ENCODE measurements around the gene RASL10A.

RASL10A gene

DNA sequence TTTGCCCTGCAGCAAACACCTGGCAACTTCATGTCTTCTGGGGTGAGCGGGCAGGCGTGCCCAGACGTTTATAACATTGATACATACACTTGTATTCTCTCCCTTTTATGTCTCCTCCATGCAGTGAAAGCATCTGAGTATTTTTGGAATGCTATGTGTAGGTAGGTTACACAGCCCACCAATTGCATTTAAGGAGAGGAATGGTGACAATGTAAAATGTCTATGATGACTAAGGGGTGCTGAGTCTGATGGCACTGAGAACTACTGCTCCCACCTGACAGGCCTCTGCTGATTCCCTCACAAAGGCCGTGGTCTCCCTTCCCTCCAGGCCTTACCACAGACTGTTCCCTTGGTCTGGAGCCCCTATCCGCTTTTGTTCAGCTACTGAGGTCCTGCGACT, 22.9 kb upstream of the RASL10A start:
- DNase-seq (ENCODE audit: low read depth): no peak

GRCh38 chr22:29337631-29338284, 22.3 kb upstream of the RASL10A start:
- no peak for DNase-seq (ENCODE audit: low read depth)

DNA sequence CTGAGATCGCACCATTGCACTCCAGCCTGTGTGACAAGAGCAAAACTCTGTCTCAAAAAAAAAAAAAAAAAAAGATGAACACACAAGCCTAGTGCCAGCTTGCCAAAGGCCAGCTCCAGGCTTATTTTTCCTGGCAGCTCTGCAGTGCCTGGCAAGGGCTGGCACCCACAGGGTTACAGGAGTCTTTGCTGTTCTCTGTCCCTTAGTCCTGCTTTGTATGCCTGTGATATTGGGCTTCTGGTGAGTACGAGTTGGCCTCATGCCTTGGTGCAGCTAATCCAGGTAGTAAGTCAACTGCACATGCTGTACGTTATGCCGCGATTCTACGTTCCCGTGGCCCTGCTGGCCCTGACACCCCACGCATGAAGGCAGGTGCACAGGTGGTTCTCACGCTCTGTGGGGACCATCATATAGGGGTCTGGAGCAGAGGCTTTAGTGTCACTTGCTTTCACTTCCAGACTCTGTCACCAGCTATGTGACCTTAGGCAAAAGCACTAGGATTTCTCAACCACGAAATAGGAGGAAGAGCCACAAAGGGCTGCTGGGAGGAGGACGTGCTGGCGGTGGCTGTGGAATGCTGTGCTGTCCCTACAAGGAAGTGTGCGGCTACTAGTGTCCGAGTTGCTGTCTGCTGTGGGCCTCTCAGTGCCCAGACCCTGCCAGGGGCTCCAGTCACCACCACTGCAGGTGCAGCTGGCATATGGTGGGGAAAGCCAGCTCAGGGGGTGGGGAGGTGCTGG, 21.4 kb upstream of the RASL10A start:
- DNase-seq (ENCODE audit: low read depth): no peak

DNA sequence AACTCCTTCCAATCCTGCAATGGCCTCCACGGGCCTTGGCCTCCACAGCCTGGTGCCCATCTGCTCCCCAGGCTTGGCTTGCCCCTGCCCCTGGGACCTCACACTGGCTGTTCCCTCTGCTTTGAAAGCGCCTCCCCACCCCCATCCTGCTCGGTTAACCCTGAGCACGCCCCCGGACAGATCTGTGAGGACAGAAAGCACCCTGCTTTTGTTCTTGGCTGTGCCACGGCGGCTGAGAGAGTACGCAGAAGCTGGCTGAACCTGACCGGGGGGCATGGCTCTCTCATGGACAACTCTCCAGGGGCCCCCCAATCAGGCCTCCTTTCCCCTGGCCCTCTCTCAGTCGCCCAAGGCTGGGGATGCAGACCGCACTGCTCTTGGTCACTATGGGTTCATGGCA, 20.2 kb upstream of the RASL10A start:
- DNase-seq (ENCODE audit: low read depth): no peak

DNA sequence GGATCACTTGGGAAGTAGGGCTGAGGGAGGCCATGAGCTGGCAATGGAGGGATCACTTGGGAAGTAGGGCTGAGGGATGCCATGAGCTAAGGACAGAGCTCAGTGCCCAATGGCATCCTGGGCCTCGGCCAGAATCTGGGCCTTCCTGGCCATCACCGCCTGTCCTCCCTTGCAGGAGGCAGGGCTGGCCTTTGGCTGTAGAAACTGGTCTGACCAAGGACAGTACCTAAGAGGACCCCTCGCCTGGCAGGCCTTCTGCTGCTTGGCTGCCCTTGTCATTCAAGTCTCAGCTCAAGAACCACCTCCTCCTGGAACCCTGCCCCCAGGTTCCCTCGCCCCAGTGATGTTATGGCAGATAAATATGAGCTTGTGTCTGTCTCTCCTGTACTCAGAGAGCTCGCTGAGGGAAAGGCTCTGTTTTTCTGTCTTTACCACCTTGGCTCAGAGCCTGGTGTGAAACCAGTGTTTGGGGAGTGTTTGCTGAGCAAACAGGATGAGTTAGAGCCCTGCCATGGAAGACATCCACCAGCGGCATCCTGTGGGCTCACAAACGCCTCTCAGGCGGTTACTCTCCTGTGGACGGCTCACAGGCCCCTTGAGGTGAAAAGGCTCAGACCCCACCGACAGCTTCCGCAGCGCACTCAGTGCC, 19.3 kb upstream of the RASL10A start:
- no peak for DNase-seq (ENCODE audit: low read depth)

GRCh38 chr22:29334148-29334547, 18.7 kb upstream of the RASL10A start:
- DNase-seq (ENCODE audit: low read depth): no peak

DNA sequence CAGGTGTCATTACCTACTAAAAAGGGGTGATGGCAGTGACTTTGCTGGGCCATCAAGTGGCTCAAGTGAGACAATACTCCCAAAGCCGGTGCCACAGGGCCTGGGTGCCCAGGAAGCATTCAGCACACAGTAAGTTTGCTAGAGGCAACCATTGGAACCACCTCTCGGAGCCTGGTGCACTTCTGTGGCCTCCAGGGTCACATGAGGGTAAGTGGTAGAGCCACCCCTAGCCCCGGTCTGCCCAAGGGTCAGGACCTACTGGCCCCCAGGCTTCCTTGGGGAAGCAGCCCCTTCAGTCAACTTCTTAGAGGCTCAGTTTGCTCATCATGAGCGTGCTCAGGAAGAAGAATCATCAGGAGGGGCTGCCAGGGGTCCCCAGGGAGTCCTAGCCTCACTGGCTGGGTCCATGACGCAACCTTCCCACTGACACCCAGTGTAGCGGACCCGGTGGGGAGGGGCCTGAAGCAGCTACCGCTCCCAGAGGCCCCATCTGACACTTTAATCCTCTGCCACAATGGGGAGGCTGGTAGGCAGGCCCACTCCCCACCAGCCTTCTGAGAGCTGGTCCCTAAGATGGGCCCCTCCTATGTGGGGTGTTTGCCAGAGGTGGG, 17.5 kb upstream of the RASL10A start:
- no peak for DNase-seq (ENCODE audit: low read depth)

- DNase-seq (ENCODE audit: low read depth): no peak
These were observed 16.3 kb upstream of the RASL10A start for GRCh38 chr22:29331658-29332300.

GRCh38 chr22:29331213-29331612, 15.7 kb upstream of the RASL10A start:
- DNase-seq (ENCODE audit: low read depth): no peak

GRCh38 chr22:29330753-29331152, 15.3 kb upstream of the RASL10A start:
- no peak for DNase-seq (ENCODE audit: low read depth)

- DNase-seq (ENCODE audit: low read depth): no peak
These were observed 14.8 kb upstream of the RASL10A start for GRCh38 chr22:29330291-29330690.

- no peak for DNase-seq (ENCODE audit: low read depth)
These were observed 14.1 kb upstream of the RASL10A start for GRCh38 chr22:29329581-29329980.

DNA sequence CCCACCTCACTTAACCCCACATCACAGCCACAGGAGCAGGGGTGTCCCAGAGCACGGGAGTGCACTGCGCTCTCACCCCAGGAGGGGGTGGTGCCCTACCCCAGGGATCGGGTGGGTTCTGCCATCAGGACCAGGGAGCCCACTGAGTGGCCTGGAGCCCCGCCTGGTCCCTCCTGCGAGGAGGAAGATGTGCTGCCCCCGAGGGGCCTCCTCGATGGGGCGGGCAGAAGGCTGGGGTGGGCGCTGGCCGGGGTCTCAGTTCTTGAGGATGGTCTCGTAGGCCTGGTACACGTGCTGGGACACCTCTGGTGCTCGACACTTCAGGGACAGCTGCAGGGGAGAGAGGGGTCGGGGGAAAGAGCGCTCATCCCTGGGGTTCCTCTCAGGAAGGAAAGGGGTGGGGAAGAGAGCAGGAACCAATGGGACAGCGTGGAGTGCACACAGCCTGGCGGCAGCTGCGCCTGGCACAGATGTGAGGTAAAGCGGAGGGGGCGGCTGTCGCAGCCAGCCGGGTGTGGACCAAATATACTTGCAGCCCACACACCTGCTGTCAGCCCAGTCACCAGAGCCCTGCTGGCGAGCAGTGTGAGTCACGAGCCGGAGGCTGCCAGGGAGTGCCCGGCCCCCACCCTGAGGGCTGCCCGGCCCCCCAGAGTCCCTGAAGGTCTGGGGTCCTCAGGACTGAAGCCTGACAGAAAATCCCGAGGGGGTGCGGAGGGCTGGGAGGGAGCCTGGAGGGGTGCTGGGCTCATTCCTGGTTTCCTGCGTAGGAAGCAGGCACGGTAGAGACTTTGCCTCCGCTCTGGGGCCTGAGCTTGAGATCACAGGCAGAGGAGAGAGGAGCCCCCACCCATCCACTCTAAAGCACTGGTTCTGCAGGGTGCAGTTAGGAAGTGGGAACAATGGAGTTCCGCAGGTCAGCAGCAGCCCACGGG, 13.3 kb upstream of the RASL10A start:
- no peak for DNase-seq (ENCODE audit: low read depth)

DNA sequence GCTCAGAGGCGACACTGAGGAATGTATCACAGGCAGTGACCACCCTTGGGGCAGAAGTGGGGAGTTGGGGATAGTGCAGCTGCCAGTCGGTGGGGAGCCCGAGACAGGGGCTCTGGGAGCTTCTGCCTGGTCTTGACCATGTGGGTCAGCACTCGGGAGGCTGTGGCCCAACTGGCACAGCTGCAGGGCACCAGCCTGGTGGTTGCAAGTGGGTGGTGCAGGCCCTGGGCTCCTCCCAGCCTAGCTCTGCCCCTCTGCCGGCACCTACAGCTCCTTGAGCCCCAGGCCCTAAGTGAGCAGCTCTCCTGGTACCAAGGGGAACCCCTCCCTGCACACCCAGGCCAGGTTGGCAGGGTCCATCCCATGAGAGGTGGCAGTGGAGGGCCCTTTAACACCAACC, 12.6 kb upstream of the RASL10A start:
- DNase-seq (ENCODE audit: low read depth): no peak

DNA sequence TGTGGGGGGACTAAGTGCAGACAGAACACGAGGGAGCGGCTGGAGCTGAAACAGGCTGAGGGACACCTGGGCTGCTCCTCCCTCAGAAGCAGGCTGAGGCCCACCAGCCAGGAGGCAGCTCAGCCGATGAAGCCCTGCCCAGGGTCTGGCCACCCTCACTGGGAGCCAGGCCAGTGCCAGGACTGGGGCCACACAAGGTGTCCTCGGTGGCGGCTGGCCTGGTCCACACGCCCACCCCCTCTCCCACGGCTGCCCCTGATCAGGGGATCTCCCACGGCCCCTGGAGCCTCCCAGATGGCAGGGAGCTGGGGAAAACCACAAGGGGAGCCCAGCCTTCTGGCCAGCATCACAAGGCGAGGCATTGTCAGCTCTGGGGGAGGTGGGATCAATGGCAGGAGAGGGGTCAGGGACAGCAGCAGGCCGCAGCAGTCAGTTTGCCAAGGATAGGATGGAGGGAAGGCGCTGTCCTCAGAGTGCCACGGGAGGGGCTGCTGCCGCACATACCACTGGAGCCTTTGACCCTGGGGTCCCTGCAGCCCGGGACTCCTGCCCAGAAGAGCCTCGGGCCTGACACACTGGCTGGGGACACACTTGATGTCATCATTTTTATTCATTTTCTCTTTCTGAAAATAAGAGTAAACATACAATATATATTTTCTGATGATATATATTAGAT, 11.7 kb upstream of the RASL10A start:
- no peak for DNase-seq (ENCODE audit: low read depth)

DNA sequence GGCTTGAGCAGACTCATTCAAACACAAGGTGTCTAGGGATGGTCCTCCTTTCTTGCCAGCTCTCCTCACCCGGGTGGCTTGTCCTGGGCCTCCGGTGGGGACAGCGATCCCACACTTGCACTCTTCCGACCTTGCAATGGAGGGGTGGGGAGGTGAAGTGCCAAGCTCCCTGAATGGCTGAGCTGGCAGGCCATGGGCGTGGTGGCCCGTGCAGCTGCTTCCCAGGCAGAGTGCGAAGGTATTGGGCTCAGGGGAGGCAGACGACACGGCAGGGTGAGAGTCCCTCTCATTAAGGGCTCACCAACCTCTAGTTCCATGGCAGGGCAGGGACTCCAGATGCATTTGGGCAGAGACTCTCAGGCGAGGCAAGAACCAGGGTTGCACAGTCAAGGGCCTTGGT, 11.0 kb upstream of the RASL10A start:
- DNase-seq (ENCODE audit: low read depth): no peak

DNA sequence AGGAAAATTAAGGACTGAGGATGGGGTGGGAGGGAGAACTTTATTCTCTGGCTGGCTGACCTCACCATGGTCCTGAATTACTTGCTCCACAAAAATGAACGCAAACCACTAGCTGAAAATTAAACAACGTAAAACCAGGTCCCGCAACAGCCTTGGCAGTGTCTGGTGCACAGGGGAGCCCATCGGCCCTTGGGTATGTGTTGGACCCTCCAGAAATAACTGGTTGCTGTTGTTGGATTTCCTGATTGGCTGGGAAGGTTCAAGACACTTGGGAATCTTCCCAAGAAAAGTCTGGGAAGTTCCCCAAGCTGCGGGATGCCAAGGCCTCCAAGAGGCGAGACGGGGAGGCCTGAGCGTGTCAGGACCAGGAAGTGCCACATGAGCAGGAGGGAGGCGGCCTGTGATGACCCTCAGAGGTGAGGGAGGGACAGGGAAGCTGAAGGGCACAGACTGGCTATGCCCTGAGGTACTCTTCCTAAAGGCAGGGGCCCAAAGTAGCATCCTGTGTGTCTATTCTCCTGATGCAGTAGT, 10.4 kb upstream of the RASL10A start:
- DNase-seq (ENCODE audit: low read depth): no peak

- DNase-seq (ENCODE audit: low read depth): no peak
These were observed 9.9 kb upstream of the RASL10A start for GRCh38 chr22:29325356-29325755.

DNA sequence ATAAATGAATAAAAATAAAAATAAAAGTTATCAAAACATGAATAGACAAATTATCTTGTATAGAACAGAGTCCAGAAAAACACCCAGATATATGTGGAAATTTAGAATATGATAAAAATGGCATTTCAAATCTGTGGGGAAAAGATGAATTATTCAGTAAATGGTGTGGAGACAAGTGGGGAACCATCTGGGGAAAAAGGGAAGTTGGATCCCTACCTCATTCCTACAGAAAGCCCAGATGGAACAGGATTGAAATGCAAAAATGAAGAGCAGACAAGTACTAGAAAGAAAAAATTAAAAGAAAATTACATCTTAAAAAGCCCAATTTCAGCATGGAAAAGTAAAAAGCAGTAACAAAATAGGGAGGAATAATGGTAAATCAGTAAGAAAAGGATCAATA, 8.1 kb upstream of the RASL10A start:
- no peak for DNase-seq (ENCODE audit: low read depth)

GRCh38 chr22:29320546-29320945, 5.0 kb upstream of the RASL10A start:
- DNase-seq (ENCODE audit: low read depth): no peak

GRCh38 chr22:29319072-29319471, 3.6 kb upstream of the RASL10A start:
- no peak for DNase-seq (ENCODE audit: low read depth)
